ENCODE measurements around the gene CHTOP.

The CHTOP gene

DNA sequence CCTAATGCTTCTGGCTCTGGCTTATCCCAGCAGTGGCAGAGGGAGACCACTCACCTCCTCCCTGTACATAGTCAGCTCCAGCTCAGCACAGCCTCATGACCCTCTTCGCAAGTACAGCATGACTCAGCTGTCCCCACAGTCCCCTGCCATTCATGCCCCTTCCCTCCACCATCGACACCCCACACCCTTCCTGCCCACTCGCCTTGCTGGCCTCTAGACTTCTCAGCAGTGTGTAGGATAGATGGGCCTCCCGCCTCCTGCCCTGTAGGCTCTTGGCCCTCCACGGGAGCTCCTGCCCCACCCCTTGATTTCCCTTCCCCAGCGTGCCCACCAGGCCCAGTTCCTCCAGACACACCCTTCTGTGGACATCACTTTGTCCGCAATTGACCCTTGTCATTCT lies 54.4 kb downstream of the CHTOP start:
- no peak overlapping the region for H3K4me3 Mint-ChIP-seq
- no peaks in the 10 kb centered on the region for H3K36me3 Mint-ChIP-seq (ENCODE audit: low read depth)
- no peak for DNase-seq (ENCODE audit: low spot score)
- H3K9me3 Mint-ChIP-seq, result no peaks in the 10 kb centered on the region
- no peaks in the 10 kb centered on the region for H3K4me1 Mint-ChIP-seq (ENCODE audit: low read depth)
- H3K27me3 Mint-ChIP-seq (ENCODE audit: low read depth), result peaks cover 8% of the 10 kb centered on the region
- no peak overlapping the region for H3K27ac Mint-ChIP-seq

DNA sequence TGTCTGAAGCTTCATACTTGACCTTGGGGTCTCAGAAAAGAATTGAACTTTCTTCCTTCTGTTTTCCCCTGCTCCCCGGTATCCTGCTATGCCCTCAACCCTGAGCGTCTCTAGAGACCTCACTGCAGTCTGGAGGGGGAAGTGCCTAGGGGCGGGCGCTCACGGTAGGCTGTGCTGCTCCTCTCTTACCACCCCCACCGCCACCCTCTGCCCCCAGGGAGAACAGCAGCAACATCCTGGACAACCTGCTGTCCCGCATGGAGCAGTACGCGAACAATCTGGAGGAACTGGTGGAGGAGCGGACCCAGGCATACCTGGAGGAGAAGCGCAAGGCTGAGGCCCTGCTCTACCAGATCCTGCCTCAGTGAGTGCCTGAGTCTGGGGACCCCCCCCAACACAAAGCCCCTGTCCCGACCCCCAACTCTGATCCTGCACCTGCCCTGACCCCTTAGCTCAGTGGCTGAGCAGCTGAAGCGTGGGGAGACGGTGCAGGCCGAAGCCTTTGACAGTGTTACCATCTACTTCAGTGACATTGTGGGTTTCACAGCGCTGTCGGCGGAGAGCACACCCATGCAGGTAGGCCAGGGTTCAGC lies 55.0 kb downstream of the CHTOP start:
- H3K4me1 Mint-ChIP-seq (ENCODE audit: low read depth), result no peaks in the 10 kb centered on the region
- H3K27me3 Mint-ChIP-seq (ENCODE audit: low read depth), result peaks cover 3% of the 10 kb centered on the region
- H3K36me3 Mint-ChIP-seq (ENCODE audit: low read depth), result no peaks in the 10 kb centered on the region
- H3K9me3 Mint-ChIP-seq, result no peaks in the 10 kb centered on the region
- DNase-seq (ENCODE audit: low spot score), result no peak
- H3K27ac Mint-ChIP-seq, result no peak overlapping the region
- H3K4me3 Mint-ChIP-seq, result no peak overlapping the region

DNA sequence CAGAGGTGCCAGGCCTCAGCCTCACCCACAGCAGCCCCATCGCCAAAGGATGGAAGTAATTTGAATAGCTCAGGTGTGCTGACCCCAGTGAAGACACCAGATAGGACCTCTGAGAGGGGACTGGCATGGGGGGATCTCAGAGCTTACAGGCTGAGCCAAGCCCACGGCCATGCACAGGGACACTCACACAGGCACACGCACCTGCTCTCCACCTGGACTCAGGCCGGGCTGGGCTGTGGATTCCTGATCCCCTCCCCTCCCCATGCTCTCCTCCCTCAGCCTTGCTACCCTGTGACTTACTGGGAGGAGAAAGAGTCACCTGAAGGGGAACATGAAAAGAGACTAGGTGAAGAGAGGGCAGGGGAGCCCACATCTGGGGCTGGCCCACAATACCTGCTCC lies 59.6 kb downstream of the CHTOP start:
- DNase-seq (ENCODE audit: low spot score), result no peak
- Mint-ChIP-seq H3K9me3 (no peaks in the 10 kb centered on the region), H3K27me3 (ENCODE audit: low read depth) (no peaks in the 10 kb centered on the region), H3K36me3 (ENCODE audit: low read depth) (no peaks in the 10 kb centered on the region), H3K4me1 (ENCODE audit: low read depth) (peaks cover 2% of the 10 kb centered on the region), H3K4me3 (no peak overlapping the region), H3K27ac (no peak overlapping the region)
